Measurements from ENCODE around the gene TBC1D2B.

TBC1D2B gene

DNA sequence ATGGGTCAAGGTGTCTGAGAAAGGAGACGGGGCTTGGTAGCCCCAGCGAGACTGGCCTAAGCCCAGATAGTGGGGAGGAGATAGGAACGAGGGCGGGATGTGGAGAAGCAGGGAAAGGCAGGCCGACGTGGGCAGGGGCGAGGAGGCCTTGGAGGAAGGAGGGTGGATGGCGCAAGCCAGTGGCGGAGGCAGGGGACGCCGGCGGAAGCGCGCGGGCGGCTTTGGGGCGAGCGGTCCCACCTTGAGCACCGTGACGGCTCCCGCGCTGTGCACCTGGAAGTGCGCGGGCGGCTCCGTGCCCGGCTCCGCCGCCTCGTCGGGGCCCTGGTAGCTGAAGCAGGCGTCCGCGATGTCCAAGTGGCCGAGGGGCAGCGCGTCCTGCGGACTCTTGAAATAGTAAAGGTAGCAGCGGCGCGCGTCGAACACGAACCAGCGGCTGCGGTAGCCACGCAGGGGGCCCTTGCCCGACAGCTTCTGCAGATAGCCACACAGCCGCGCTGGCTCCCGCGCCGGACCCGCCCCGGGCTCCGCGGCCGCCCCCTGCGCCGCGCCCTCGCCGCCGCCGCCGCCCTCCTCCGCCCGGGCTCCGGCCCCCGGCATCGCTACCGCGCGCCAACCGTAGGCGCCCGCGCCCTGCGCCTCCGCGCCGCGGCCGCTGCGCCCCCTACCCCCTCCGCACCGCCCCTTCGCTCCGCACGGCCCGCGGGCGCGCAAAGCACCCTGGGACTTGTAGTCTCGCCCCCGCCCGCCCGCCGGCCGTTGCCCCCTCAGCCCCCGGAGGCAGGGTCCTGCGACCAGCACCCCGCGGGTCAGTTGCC lies at the start of gene TBC1D2B:
Gene TBC1D2B (minus strand): TSS at position 659 of the 818 bp plus-strand sequence. CDS start 59 bp downstream, at position 600.
- TF ChIP-seq GATA3 (IDR thresholded peaks at IDR 0.05; ENCODE audit: low read depth, low read length): no peak
- no peak for TF ChIP-seq GATA2 (IDR thresholded peaks at IDR 0.05; ENCODE audit: low read depth, low read length)

GRCh38 chr15:78125267-78125666 lies 47.8 kb upstream of the TBC1D2B start:
- TF ChIP-seq GATA2 (IDR thresholded peaks at IDR 0.05; ENCODE audit: low read depth, low read length) (no peak), GATA3 (IDR thresholded peaks at IDR 0.05; ENCODE audit: low read depth, low read length) (no peak)

DNA sequence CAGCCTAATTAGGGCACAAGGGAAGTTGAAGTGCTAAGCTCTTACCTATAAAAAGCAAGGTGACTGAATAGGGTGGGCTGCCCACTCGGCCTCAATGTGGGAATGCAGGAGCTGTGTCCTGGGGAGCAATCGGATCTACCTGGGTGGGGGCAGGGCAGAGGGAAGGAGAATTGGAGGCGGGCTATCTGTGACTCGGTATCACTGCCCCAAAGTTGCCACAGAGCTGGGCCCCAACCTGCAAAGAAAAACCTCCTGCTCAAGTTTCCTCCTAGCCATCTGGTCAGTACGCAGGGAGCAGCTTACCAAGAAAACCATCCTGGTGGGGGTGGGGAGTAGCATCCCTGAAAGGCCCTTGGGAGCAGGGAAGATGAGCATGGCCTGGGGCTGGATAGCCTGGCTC lies 43.0 kb upstream of the TBC1D2B start:
- TF ChIP-seq GATA2 (IDR thresholded peaks at IDR 0.05; ENCODE audit: low read depth, low read length) (no peak), GATA3 (IDR thresholded peaks at IDR 0.05; ENCODE audit: low read depth, low read length) (no peak)

DNA sequence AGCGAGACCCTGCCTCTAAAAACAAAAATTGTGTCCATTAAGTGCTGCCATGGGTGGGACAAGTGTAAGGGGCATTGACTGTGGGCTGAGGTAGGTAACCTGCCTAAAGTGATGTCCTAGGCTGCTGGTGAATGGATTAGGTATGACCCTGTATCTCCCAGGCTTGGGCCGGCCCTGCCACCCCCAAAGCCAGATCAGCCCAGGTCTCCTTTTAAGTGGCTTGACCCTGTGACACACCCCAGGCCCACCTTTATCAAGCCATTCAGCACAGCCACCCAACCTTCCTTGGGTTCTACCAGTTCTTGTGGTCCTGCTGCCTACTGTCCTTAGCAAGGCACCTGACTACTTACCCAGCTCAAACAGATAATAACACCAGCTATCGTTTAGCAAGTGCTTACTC lies 35.0 kb upstream of the TBC1D2B start:
- no peak for TF ChIP-seq GATA3 (IDR thresholded peaks at IDR 0.05; ENCODE audit: low read depth, low read length)
- TF ChIP-seq GATA2 (IDR thresholded peaks at IDR 0.05; ENCODE audit: low read depth, low read length): no peak

GRCh38 chr15:78111788-78112187 lies 34.3 kb upstream of the TBC1D2B start:
- no peak for TF ChIP-seq GATA3 (IDR thresholded peaks at IDR 0.05; ENCODE audit: low read depth, low read length)
- TF ChIP-seq GATA2 (IDR thresholded peaks at IDR 0.05; ENCODE audit: low read depth, low read length): no peak

DNA sequence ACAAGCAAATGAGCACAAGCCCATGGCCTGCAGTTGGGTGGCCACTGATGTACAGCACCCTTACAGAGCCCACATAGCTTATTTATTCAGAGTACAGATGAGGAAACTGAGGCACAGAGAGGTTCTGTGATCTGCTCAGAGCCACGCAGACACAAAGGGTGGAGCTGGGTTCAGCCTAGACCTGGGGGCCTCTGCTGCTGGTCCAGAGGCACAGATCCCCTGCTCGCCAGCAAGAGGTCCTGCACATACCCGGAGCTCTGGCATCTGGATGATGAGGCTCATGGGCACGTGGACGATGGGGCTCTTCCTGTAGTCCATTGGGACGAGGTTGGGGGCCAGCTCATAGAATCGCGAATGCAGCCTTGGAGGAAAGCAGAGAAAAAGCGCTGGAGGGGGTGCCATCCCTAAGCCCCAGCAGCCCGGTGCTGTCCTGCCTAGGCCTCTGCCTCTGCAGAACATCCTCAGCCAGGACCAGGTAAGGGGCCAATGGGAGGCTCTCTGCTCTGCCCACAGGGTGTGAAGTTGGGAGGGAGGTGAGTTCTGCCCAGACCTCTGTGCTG lies 33.5 kb upstream of the TBC1D2B start:
- TF ChIP-seq GATA2 (IDR thresholded peaks at IDR 0.05; ENCODE audit: low read depth, low read length): no peak
- TF ChIP-seq GATA3 (IDR thresholded peaks at IDR 0.05; ENCODE audit: low read depth, low read length): no peak

GRCh38 chr15:78110096-78110495 lies 32.6 kb upstream of the TBC1D2B start:
- TF ChIP-seq GATA3 (IDR thresholded peaks at IDR 0.05; ENCODE audit: low read depth, low read length) (no peak), GATA2 (IDR thresholded peaks at IDR 0.05; ENCODE audit: low read depth, low read length) (no peak)

- TF ChIP-seq GATA2 (IDR thresholded peaks at IDR 0.05; ENCODE audit: low read depth, low read length) (no peak), GATA3 (IDR thresholded peaks at IDR 0.05; ENCODE audit: low read depth, low read length) (no peak)
These were observed 31.6 kb upstream of the TBC1D2B start for GRCh38 chr15:78109156-78109555.

DNA sequence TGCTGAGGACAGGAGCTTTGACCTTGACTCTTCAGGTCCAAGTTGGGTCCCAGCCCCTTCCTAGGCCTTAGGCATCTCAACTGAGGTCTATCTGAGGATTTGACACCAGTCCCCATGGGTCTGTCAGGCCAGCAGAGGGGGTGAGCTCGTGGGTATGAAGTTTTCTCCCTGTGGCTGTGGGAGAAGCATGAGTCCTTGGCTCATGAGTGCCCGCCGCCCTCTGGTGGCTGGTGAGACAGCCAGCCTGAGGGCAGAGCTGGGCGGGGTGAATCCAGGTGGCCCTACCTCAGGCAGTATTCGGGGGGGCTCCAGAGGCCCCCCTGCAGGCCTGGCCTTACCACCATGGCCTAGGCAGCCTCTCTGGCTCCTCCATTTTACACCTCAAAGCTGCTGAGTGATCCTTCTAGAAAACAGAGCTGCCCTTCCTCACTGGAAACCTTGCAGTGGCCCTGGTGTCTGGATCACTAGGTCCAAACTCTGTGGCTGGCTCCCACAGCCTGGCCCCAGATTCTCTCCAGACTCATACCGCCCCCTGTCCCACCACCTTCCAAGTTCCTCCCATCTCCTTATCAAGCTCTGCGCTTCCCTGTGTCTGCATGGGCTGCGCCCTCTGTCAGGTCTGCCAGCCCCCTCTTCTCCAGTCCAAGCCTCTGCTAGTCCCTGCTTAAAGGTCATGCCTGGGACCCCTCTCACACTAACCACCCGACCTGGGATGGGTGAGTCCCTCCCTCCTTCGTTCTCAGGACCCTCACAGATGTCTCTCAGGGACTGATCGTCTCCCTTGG lies 31.0 kb upstream of the TBC1D2B start:
- no peak for TF ChIP-seq GATA3 (IDR thresholded peaks at IDR 0.05; ENCODE audit: low read depth, low read length)
- no peak for TF ChIP-seq GATA2 (IDR thresholded peaks at IDR 0.05; ENCODE audit: low read depth, low read length)

DNA sequence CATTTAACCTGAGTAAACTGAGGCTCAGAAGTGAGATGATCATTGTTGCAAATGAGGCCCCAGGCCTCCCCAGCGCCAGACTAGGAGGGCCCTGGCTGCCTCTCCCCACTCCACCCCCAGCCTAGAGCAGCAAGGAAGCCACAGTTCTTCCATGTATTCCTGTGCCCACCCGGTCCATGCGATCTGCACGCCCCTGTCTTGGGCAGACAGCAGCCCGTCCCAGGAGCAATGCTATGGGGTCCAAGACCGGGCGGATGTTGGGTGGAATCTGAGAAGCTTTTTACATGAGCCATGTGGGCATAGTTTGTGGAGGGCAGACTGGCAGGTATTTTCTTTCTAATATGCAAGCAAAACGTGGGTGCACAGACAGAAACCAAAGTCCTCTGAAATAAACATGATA lies 30.0 kb upstream of the TBC1D2B start:
- no peak for TF ChIP-seq GATA3 (IDR thresholded peaks at IDR 0.05; ENCODE audit: low read depth, low read length)
- no peak for TF ChIP-seq GATA2 (IDR thresholded peaks at IDR 0.05; ENCODE audit: low read depth, low read length)

GRCh38 chr15:78105476-78106241 lies 28.1 kb upstream of the TBC1D2B start:
- TF ChIP-seq GATA2 (IDR thresholded peaks at IDR 0.05; ENCODE audit: low read depth, low read length): no peak
- no peak for TF ChIP-seq GATA3 (IDR thresholded peaks at IDR 0.05; ENCODE audit: low read depth, low read length)

DNA sequence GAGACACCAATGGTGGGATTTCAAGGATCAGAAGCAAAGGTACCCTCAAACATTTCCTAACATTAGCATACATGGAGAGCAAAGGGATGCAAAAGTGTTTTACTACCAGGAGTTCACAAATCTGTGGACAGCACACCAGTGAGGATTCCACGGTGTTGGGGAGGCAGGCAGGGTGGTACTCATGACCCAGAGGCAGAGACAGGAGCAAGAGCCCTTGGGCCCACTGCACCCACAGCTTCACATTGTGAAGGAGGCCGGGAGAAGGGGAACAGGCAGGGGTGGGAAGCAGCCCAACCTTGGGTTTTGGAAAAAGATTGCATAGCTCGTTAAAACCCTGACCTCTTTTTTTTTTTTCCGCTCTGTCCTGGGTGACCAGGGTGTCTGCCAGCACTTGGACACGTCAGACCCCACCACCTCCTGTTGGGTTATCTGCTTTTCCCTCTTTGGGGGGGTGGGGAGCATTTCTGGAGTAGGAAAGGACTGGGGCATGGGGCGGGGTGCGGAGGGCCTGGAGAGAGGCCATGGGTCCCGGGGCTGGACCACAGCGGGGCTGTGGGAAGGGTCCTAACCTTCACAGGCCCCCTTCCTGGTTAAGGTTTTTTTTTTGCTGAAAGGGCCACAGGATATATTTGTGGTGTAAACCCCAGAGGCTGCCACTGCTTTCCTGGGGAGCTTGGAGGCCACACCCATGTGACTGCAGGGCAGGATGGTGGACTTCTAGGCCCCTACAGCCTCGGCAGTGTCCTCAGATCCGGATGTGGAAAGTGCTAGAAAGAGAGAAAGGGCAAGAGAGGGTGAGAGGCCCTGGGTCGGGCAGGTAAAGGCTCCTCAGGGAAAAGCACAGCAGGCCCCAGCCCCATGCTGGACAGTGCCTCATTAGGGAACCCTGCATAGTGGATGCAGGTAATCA lies 27.3 kb upstream of the TBC1D2B start:
- no peak for TF ChIP-seq GATA2 (IDR thresholded peaks at IDR 0.05; ENCODE audit: low read depth, low read length)
- no peak for TF ChIP-seq GATA3 (IDR thresholded peaks at IDR 0.05; ENCODE audit: low read depth, low read length)

DNA sequence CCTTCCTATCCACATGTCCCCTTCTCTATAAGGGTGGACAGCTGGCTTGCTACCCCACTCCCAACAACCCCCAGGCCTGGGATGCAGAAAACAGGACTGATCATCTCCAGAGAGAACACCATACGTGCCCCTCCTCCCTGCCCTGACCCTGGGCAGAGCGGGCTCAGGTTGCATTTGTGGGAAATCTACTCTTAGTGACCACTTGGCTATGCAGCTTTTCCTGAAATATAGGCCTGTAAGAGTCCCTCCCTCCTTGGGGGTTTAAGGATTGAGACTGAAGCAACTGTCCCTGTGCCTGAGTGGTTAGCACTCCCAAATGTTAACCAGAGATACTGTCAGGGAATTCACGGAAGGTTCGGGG lies 26.6 kb upstream of the TBC1D2B start:
- TF ChIP-seq GATA2 (IDR thresholded peaks at IDR 0.05; ENCODE audit: low read depth, low read length) (no peak), GATA3 (IDR thresholded peaks at IDR 0.05; ENCODE audit: low read depth, low read length) (no peak)
